ENCODE results near the gene MVB12B. TPM values are rescaled to one million over a fixed set of nuclear protein-coding genes. Genes with fewer than 3 reads are reported as not detected.

Gene MVB12B
- total RNA-seq, 1 donor from 2014 or later: 47.5 TPM

- no peaks in the 10 kb centered on the region for H3K36me3 ChIP-seq
- ATAC-seq (no peak), DNase-seq (no peak)
- H3K4me3 ChIP-seq: no peak overlapping the region
- TF ChIP-seq, protein P1, sequence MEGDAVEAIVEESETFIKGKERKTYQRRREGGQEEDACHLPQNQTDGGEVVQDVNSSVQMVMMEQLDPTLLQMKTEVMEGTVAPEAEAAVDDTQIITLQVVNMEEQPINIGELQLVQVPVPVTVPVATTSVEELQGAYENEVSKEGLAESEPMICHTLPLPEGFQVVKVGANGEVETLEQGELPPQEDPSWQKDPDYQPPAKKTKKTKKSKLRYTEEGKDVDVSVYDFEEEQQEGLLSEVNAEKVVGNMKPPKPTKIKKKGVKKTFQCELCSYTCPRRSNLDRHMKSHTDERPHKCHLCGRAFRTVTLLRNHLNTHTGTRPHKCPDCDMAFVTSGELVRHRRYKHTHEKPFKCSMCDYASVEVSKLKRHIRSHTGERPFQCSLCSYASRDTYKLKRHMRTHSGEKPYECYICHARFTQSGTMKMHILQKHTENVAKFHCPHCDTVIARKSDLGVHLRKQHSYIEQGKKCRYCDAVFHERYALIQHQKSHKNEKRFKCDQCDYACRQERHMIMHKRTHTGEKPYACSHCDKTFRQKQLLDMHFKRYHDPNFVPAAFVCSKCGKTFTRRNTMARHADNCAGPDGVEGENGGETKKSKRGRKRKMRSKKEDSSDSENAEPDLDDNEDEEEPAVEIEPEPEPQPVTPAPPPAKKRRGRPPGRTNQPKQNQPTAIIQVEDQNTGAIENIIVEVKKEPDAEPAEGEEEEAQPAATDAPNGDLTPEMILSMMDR (IDR thresholded peaks at IDR 0.05): no peak
- H3K9me3 ChIP-seq: no peaks in the 10 kb centered on the region
- no peaks in the 10 kb centered on the region for H3K4me1 ChIP-seq
- H3K27ac ChIP-seq: no peak overlapping the region
- no peaks in the 10 kb centered on the region for H3K27me3 ChIP-seq
- intact Hi-C loops (cut with DNase I): no loop called here
These were observed 130.0 kb downstream of the MVB12B start for GRCh38 chr9:126456441-126457174.

DNA sequence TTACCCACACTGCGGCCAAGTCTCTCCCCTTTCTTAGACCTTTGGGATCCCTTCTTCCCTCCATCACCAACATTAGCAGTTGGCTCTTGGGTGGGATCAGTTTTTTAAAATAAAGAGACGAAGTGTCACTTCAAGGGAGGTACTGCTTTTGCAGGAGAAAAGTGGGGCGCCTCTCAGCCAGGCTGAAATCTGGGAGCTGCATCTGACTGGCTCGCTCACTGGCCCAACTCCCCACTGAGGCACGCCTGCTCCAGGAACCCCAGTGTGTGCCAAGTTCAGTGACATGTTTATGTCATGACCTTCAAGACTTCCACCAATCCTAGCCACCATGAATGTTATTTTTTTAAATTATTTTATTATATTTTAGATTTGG lies 130.5 kb downstream of the MVB12B start:
- TF ChIP-seq, protein P1 (IDR thresholded peaks at IDR 0.05): no peak
- intact Hi-C loops (cut with DNase I): no loop called here
- no peak overlapping the region for H3K27ac ChIP-seq
- H3K36me3 ChIP-seq: no peaks in the 10 kb centered on the region
- H3K4me1 ChIP-seq: no peaks in the 10 kb centered on the region
- H3K9me3 ChIP-seq: no peaks in the 10 kb centered on the region
- DNase-seq (no peak), ATAC-seq (no peak)
- H3K4me3 ChIP-seq: no peak overlapping the region
- no peaks in the 10 kb centered on the region for H3K27me3 ChIP-seq

- no peaks in the 10 kb centered on the region for H3K4me1 ChIP-seq
- TF ChIP-seq, protein P1 (IDR thresholded peaks at IDR 0.05): no peak
- H3K27me3 ChIP-seq: no peaks in the 10 kb centered on the region
- intact Hi-C loops (cut with DNase I): no loop called here
- no peak for ATAC-seq
- no peak overlapping the region for H3K4me3 ChIP-seq
- no peaks in the 10 kb centered on the region for H3K9me3 ChIP-seq
- no peaks in the 10 kb centered on the region for H3K36me3 ChIP-seq
- DNase-seq: no peak
- H3K27ac ChIP-seq: no peak overlapping the region
These were observed 131.3 kb downstream of the MVB12B start for GRCh38 chr9:126457890-126458289.

DNA sequence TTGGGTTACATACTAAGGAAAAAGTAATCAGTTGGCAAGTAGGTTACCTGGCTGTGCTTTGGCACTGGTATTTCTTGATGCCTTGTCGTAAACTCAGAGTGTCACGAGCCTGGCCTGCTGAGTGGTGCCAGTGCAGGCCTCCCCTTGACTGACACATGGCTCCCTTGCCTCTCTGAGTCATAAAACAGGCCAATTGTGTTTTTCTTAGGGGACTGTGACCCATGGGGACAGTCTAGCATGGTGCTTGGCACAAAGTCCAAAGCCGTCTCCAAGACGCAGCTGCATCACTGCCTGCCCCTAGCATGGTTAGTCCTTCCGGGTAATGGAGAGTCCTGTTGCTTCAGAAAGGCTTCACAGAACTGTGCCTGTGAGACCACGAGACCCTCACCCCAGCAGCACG lies 132.5 kb downstream of the MVB12B start:
- no peaks in the 10 kb centered on the region for H3K9me3 ChIP-seq
- DNase-seq: no peak
- H3K4me3 ChIP-seq: no peak overlapping the region
- H3K4me1 ChIP-seq: no peaks in the 10 kb centered on the region
- TF ChIP-seq, protein P1 (IDR thresholded peaks at IDR 0.05): no peak
- H3K36me3 ChIP-seq: no peaks in the 10 kb centered on the region
- no peak overlapping the region for H3K27ac ChIP-seq
- ATAC-seq: no peak
- intact Hi-C loops (cut with DNase I): no loop called here
- no peaks in the 10 kb centered on the region for H3K27me3 ChIP-seq

- DNase-seq: no peak
- Histone ChIP-seq H3K9me3 (no peaks in the 10 kb centered on the region), H3K36me3 (no peaks in the 10 kb centered on the region), H3K27me3 (no peaks in the 10 kb centered on the region), H3K4me3 (no peak overlapping the region), H3K4me1 (no peaks in the 10 kb centered on the region), H3K27ac (peak overlapping the region; percentile 19)
- no peak for ATAC-seq
- intact Hi-C loops (cut with DNase I): no loop called here
- TF ChIP-seq, protein P1 (IDR thresholded peaks at IDR 0.05): no peak
These were observed 132.9 kb downstream of the MVB12B start for GRCh38 chr9:126459546-126459945.
